OCI-LY1 (cell line): ENCODE measurements around the gene AMHR2.

Experiments used
- CTCF ChIP-seq: fragments of 200-600 bp; sonication (generic), shearing (Covaris generic); IDR thresholded peaks from 2 replicates; pipeline ENCODE4 v1.5.1; 2017; ENCODE audit warnings: mild to moderate bottlenecking, antibody characterized with exemption, low read length, moderate library complexity, mixed read lengths
- EZH2 ChIP-seq: fragments of 200-600 bp; sonication (generic), shearing (Covaris generic); IDR thresholded peaks from 2 replicates; pipeline ENCODE4 v1.8.0; 2017; ENCODE audit warnings: borderline replicate concordance, mixed run types, mild to moderate bottlenecking, antibody characterized with exemption, low read length, moderate library complexity, mixed read lengths

- TF ChIP-seq CTCF (no peak), EZH2 (no peak)
Measured at GRCh38 chr12:53410951-53411350, 12.7 kb upstream of the AMHR2 start.
